SH-SY5Y (cell line): ENCODE measurements around the gene LDB2.

Experiments
- GATA2 ChIP-seq: IDR thresholded peaks from 2 replicates; pipeline ENCODE4 v1.6.1; 2011; ENCODE audit warnings: mild to moderate bottlenecking, low read depth, low read length
- GATA3 ChIP-seq: IDR thresholded peaks from 2 replicates; pipeline ENCODE4 v1.6.1; 2011; ENCODE audit warnings: low read depth, mild to moderate bottlenecking, low read length, moderate library complexity

GRCh38 chr4:16759931-16760582 lies 138.4 kb downstream of the LDB2 start:
- no peak for TF ChIP-seq GATA2
- no peak for TF ChIP-seq GATA3
